HG02943 (cell line): ENCODE measurements around the gene IGSF3.
"Not testable (repeated sequence)": the region's sequence is repeated elsewhere in the genome, so short reads cannot be mapped to it uniquely, and the experiment has no call there.

Experiments
- ATAC-seq: cut with Tn5 transposase; IDR thresholded peaks from one replicate; pipeline ENCODE4 v1.9.1; 2021; ENCODE audit warnings: mild to moderate bottlenecking, low read depth, moderate library complexity; ENCODE audit not compliant: unreplicated experiment

The IGSF3 gene

GRCh38 chr1:116664978-116665371 is 2.6 kb downstream of the IGSF3 start:
- no peak for ATAC-seq

- no peak for ATAC-seq
Measured at GRCh38 chr1:116664366-116664977, 3.1 kb downstream of the IGSF3 start.

GRCh38 chr1:116663821-116664220 is 3.7 kb downstream of the IGSF3 start:
- no peak for ATAC-seq

- no peak for ATAC-seq
Measured at GRCh38 chr1:116661633-116662032, 5.9 kb downstream of the IGSF3 start.

- ATAC-seq = not testable (repeated sequence)
Measured at GRCh38 chr1:116658645-116659044, 8.9 kb downstream of the IGSF3 start.

GRCh38 chr1:116657836-116658235 is 9.7 kb downstream of the IGSF3 start:
- ATAC-seq = not testable (repeated sequence)

GRCh38 chr1:116654351-116654750 is 13.2 kb downstream of the IGSF3 start:
- no peak for ATAC-seq

- ATAC-seq = not testable (repeated sequence)
Measured at GRCh38 chr1:116652598-116652997, 14.9 kb downstream of the IGSF3 start.

- not testable (repeated sequence) for ATAC-seq
Measured at GRCh38 chr1:116650781-116651180, 16.8 kb downstream of the IGSF3 start.

- not testable (repeated sequence) for ATAC-seq
Measured at GRCh38 chr1:116649041-116649440, 18.5 kb downstream of the IGSF3 start.

- not testable (repeated sequence) for ATAC-seq
Measured at GRCh38 chr1:116648325-116648724, 19.2 kb downstream of the IGSF3 start.

GRCh38 chr1:116647186-116647585 is 20.3 kb downstream of the IGSF3 start:
- ATAC-seq = not testable (repeated sequence)

- not testable (repeated sequence) for ATAC-seq
Measured at GRCh38 chr1:116646673-116647170, 20.8 kb downstream of the IGSF3 start.

- not testable (repeated sequence) for ATAC-seq
Measured at GRCh38 chr1:116645802-116646672, 21.5 kb downstream of the IGSF3 start.

GRCh38 chr1:116644993-116645392 is 22.5 kb downstream of the IGSF3 start:
- ATAC-seq = not testable (repeated sequence)

- ATAC-seq = not testable (repeated sequence)
Measured at GRCh38 chr1:116644096-116644495, 23.4 kb downstream of the IGSF3 start.

- ATAC-seq = not testable (repeated sequence)
Measured at GRCh38 chr1:116643281-116643751, 24.2 kb downstream of the IGSF3 start.

GRCh38 chr1:116642311-116643280 is 24.9 kb downstream of the IGSF3 start:
- ATAC-seq = not testable (repeated sequence)

- not testable (repeated sequence) for ATAC-seq
Measured at GRCh38 chr1:116637583-116637982, 29.9 kb downstream of the IGSF3 start.

- not testable (repeated sequence) for ATAC-seq
Measured at GRCh38 chr1:116636584-116636983, 30.9 kb downstream of the IGSF3 start.
